HG02840 (cell line): ENCODE measurements around the gene SH3BGRL2.
"Not testable (repeated sequence)": the region's sequence is repeated elsewhere in the genome, so short reads cannot be mapped to it uniquely, and the experiment has no call there.

Experiments
- ATAC-seq: cut with Tn5 transposase; IDR thresholded peaks from one replicate; pipeline ENCODE4 v1.9.1; 2021; ENCODE audit warnings: mild to moderate bottlenecking, moderate library complexity, moderate number of reproducible peaks; ENCODE audit not compliant: unreplicated experiment, low FRiP score

The SH3BGRL2 gene

GRCh38 chr6:79731471-79731870 lies 100.3 kb downstream of the SH3BGRL2 start:
- no peak for ATAC-seq

DNA sequence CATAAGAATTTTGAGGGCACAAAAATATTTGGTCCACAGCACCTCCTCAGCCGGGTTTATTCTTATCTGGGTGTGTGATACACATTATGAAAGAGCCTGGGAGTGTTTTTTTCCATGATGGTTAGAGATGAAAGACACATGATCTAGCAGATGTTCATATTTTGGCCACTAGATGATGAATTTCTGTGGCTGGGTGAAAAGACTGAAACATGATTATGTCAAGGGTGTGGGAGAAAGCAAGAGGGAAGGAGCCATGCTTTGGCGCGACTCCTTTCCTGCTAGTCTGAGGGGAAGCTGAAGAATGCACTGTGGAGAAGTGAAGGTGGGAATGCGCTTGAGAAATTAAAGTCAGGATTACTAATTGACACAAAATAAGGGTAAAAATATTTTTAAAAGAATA lies 102.3 kb downstream of the SH3BGRL2 start:
- no peak for ATAC-seq

DNA sequence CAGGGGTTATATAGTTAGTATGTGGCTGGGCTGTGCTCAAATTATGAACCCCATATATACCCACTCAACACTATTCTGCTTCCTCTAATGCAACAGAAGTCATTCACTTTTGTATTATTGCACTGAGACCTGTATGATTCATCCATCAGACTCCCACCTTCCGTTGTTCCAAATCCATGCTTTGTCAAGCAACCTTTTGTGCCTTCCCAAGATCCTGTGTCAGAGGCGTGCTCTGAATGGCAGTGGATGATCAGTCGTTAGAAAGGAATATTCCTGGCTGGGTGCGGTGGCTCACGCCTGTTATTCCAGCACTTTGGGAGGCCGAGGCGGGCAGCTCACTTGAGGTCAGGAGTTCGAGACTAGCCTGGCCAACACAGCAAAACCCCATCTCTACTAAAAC lies 103.2 kb downstream of the SH3BGRL2 start:
- ATAC-seq: no peak

- ATAC-seq: no peak
These were observed 104.1 kb downstream of the SH3BGRL2 start for GRCh38 chr6:79735183-79735582.

- ATAC-seq: no peak
These were observed 106.0 kb downstream of the SH3BGRL2 start for GRCh38 chr6:79737172-79737571.

DNA sequence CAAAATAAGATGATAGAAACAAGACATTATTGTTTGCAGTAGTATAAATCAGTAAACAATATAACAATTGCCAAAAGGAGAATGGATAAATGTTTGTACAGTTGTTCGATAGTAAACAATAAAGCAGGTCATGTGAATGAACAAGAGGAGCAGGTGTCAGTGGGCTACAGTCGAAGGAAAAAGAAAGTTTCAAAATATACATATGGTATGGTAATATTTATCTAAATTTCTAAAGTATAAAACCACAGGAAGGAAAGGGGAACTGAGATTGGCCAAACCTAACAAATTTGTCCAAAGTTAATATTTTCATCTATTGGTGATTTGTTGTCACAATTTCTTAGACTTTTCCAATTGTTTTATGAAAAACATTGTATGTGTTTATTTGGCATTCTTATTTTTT lies 110.9 kb downstream of the SH3BGRL2 start:
- no peak for ATAC-seq

DNA sequence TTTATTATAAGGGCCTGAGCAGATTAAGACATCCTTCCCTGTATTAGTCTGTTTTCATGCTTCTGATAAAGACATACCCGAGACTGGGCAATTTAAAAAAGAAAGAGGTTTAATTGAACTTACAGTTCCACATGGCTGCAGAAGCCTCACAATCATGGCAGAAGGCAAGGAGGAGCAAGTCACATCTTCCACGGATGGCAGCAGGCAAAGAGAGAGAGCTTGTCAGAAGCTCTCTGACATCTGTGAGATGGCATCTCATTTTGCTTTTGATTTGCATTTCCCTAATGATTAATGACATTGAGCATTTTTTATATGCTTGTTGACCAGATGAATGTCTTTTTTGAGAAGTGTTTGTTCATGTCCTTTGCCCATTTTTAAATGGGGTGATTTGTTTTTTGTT lies 114.2 kb downstream of the SH3BGRL2 start:
- ATAC-seq: not testable (repeated sequence)

GRCh38 chr6:79746325-79746724 lies 115.2 kb downstream of the SH3BGRL2 start:
- ATAC-seq: not testable (repeated sequence)

DNA sequence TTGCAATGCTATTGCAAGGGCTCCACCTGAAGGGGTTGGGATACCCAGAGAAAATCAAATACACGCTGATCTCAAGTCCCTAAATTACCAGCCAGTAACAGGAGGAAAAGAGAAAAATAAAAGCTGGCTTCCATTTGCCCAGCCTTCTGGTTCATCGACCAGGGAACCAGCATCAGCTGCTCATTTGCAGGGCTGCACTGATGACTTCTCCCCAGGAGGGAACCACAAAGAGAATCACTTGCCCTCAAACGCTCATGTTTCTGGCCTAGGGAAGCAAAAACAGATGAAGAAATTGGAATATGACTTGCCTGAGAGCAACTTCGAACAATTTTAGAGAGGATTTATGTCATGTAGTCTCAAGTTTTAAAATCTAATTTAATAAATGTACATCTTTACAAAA lies 119.7 kb downstream of the SH3BGRL2 start:
- no peak for ATAC-seq
